Measurements from ENCODE around the gene ANKRD36. TPM values are rescaled to one million over a fixed set of nuclear protein-coding genes. Genes with fewer than 3 reads are reported as not detected.
"Not testable (repeated sequence)": the region's sequence is repeated elsewhere in the genome, so short reads cannot be mapped to it uniquely, and the experiment has no call there.

The ANKRD36 gene
- total RNA-seq: 10 to 100 TPM; 37.6 to 85.4 TPM

- H3K27me3 Mint-ChIP-seq: peaks cover 21% of the 10 kb centered on the region
- CTCF ChIA-PET: interaction anchor here (0.7 to 3.7 kb wide), 11 partner anchors 10 to 271 kb away, joined by 3 to 48 read pairs (median 7); partner anchors contain the start of gene ANKRD39
- peak within 1 kb of the TSS; percentile 97 for H3K27ac Mint-ChIP-seq
- not testable (repeated sequence) for H3K36me3 Mint-ChIP-seq; H3K9me3 Mint-ChIP-seq (ENCODE audit: low read depth); H3K4me1 Mint-ChIP-seq
- DNase-seq (peak; percentile 92), ATAC-seq (peak; percentile 94)
- peak within 1 kb of the TSS; percentile 95 for H3K4me3 Mint-ChIP-seq
Observed at GRCh38 chr2:97113050-97113881, at the start of gene ANKRD36. Gene ANKRD36, plus strand, starts transcription at chr2:97113153. Its CDS starts 587 bp downstream, at chr2:97113740.

GRCh38 chr2:97066030-97066429, 46.9 kb upstream of the ANKRD36 start:
- H3K27ac Mint-ChIP-seq; DNase-seq; H3K4me1 Mint-ChIP-seq; H3K4me3 Mint-ChIP-seq; H3K36me3 Mint-ChIP-seq; CTCF ChIA-PET; ATAC-seq; H3K9me3 Mint-ChIP-seq (ENCODE audit: low read depth): not testable (repeated sequence)
- peaks cover 32% of the 10 kb centered on the region for H3K27me3 Mint-ChIP-seq

GRCh38 chr2:97067279-97068004, 45.5 kb upstream of the ANKRD36 start:
- Mint-ChIP-seq H3K27me3 (peaks cover 32% of the 10 kb centered on the region), H3K36me3 (no peaks in the 10 kb centered on the region), H3K27ac (no peak overlapping the region), H3K9me3 (ENCODE audit: low read depth) (no peaks in the 10 kb centered on the region), H3K4me3 (no peak overlapping the region), H3K4me1 (no peaks in the 10 kb centered on the region)
- CTCF ChIA-PET: no interaction called here
- ATAC-seq (no peak), DNase-seq (no peak)

- ATAC-seq: no peak
- DNase-seq: no peak
- H3K4me1 Mint-ChIP-seq: no peaks in the 10 kb centered on the region
- no peak overlapping the region for H3K4me3 Mint-ChIP-seq
- CTCF ChIA-PET: no interaction called here
- H3K9me3 Mint-ChIP-seq (ENCODE audit: low read depth): no peaks in the 10 kb centered on the region
- peaks cover 28% of the 10 kb centered on the region for H3K27me3 Mint-ChIP-seq
- H3K36me3 Mint-ChIP-seq: no peaks in the 10 kb centered on the region
- no peak overlapping the region for H3K27ac Mint-ChIP-seq
Observed at GRCh38 chr2:97068074-97068473, 44.9 kb upstream of the ANKRD36 start.

GRCh38 chr2:97068722-97069121, 44.2 kb upstream of the ANKRD36 start:
- H3K9me3 Mint-ChIP-seq (ENCODE audit: low read depth); H3K36me3 Mint-ChIP-seq; ATAC-seq; DNase-seq; CTCF ChIA-PET; H3K27ac Mint-ChIP-seq; H3K4me1 Mint-ChIP-seq; H3K4me3 Mint-ChIP-seq: not testable (repeated sequence)
- peaks cover 28% of the 10 kb centered on the region for H3K27me3 Mint-ChIP-seq

GRCh38 chr2:97070915-97071314, 42.0 kb upstream of the ANKRD36 start:
- DNase-seq; CTCF ChIA-PET; H3K9me3 Mint-ChIP-seq (ENCODE audit: low read depth); ATAC-seq; H3K4me3 Mint-ChIP-seq; H3K4me1 Mint-ChIP-seq; H3K27ac Mint-ChIP-seq; H3K36me3 Mint-ChIP-seq: not testable (repeated sequence)
- peaks cover 23% of the 10 kb centered on the region for H3K27me3 Mint-ChIP-seq

GRCh38 chr2:97077213-97077612, 35.7 kb upstream of the ANKRD36 start:
- H3K4me1 Mint-ChIP-seq; ATAC-seq; DNase-seq; H3K27me3 Mint-ChIP-seq; H3K9me3 Mint-ChIP-seq (ENCODE audit: low read depth); H3K36me3 Mint-ChIP-seq; H3K4me3 Mint-ChIP-seq; H3K27ac Mint-ChIP-seq; CTCF ChIA-PET: not testable (repeated sequence)

- CTCF ChIA-PET; H3K9me3 Mint-ChIP-seq (ENCODE audit: low read depth); H3K36me3 Mint-ChIP-seq; H3K4me1 Mint-ChIP-seq; H3K4me3 Mint-ChIP-seq; ATAC-seq; H3K27ac Mint-ChIP-seq; H3K27me3 Mint-ChIP-seq; DNase-seq: not testable (repeated sequence)
Observed at GRCh38 chr2:97080855-97081254, 32.1 kb upstream of the ANKRD36 start.

GRCh38 chr2:97082206-97082605, 30.7 kb upstream of the ANKRD36 start:
- H3K27ac Mint-ChIP-seq, H3K36me3 Mint-ChIP-seq: not testable (repeated sequence)

GRCh38 chr2:97083516-97083915, 29.4 kb upstream of the ANKRD36 start:
- ATAC-seq; H3K4me3 Mint-ChIP-seq; H3K36me3 Mint-ChIP-seq; H3K9me3 Mint-ChIP-seq (ENCODE audit: low read depth); DNase-seq; H3K4me1 Mint-ChIP-seq; H3K27me3 Mint-ChIP-seq; CTCF ChIA-PET; H3K27ac Mint-ChIP-seq: not testable (repeated sequence)

More at GRCh38 chr2:97082206-97082605, 30.7 kb upstream of the ANKRD36 start:
- H3K4me1 Mint-ChIP-seq; CTCF ChIA-PET; H3K27me3 Mint-ChIP-seq; H3K4me3 Mint-ChIP-seq; DNase-seq; H3K9me3 Mint-ChIP-seq (ENCODE audit: low read depth); ATAC-seq: not testable (repeated sequence)

- H3K27ac Mint-ChIP-seq; H3K9me3 Mint-ChIP-seq (ENCODE audit: low read depth); DNase-seq; H3K36me3 Mint-ChIP-seq; H3K4me1 Mint-ChIP-seq; H3K4me3 Mint-ChIP-seq; H3K27me3 Mint-ChIP-seq; CTCF ChIA-PET: not testable (repeated sequence)
- peak; percentile 49 for ATAC-seq
Observed at GRCh38 chr2:97085093-97085492, 27.9 kb upstream of the ANKRD36 start.

GRCh38 chr2:97088706-97089105, 24.2 kb upstream of the ANKRD36 start:
- ATAC-seq; H3K27me3 Mint-ChIP-seq; DNase-seq; CTCF ChIA-PET; H3K36me3 Mint-ChIP-seq; H3K4me1 Mint-ChIP-seq; H3K27ac Mint-ChIP-seq; H3K9me3 Mint-ChIP-seq (ENCODE audit: low read depth); H3K4me3 Mint-ChIP-seq: not testable (repeated sequence)

- not testable (repeated sequence) for H3K4me3 Mint-ChIP-seq; DNase-seq; H3K36me3 Mint-ChIP-seq; H3K9me3 Mint-ChIP-seq (ENCODE audit: low read depth); ATAC-seq; H3K27me3 Mint-ChIP-seq; H3K27ac Mint-ChIP-seq
- peaks cover 14% of the 10 kb centered on the region for H3K4me1 Mint-ChIP-seq
- CTCF ChIA-PET: interaction anchor here (1.0 kb wide), 1 partner anchor 235 kb away, joined by 3 read pairs; the partner anchor contains the start of gene ANKRD39
Observed at GRCh38 chr2:97092946-97093345, 20.0 kb upstream of the ANKRD36 start.
